A549 (cell line): Measurements from ENCODE around the gene WNT5B. TPM values are rescaled to one million over a fixed set of nuclear protein-coding genes. Genes with fewer than 3 reads are reported as not detected.

ENCODE experiments used
- ATAC-seq, 2 experiments: fragments of 200-7000 bp in 1 of 2; fragments of >200 bp in 1 of 2; cut with Nextera tagmentation in 1 of 2; cut with Tn5 transposase in 1 of 2; 3 replicates each; pipeline versions ENCODE4 v1.8.0 to v1.9.1; 2018 to 2020; ENCODE audit warnings: mild to moderate bottlenecking in 1 of 2, moderate library complexity in 1 of 2
- CTCF ChIA-PET: fragments of 300-600 bp; sonication (Branson Sonifier 250); formaldehyde crosslinking; extraction: SDS; loops from one replicate; lab custom pipeline; 2021; ENCODE audit warnings: antibody characterized with exemption, inconsistent platforms; lab: Yijun Ruan, JAX
- POLR2A ChIA-PET: fragments of 350-600 bp; formaldehyde crosslinking; extraction: SDS; loops from one replicate; lab custom pipeline; 2021; ENCODE audit warnings: antibody characterized with exemption, inconsistent platforms; lab: Yijun Ruan, JAX
- DNase-seq, 2 experiments: peaks; one replicate each; pipeline versions ENCODE4 v3.0.0 to v3.0.0-alpha.2; 2011 to 2016; ENCODE audit warnings: low read depth in 1 of 2, low spot score in 1 of 2
- FAIRE-seq: peaks from 2 replicates; lab custom pipeline; 2011; peaks lifted over from hg19 to GRCh38; lab: Jason Lieb, UNC
- H3K27ac ChIP-seq, 2 experiments: fragments of >200 bp; sonication (Bioruptor Twin); formaldehyde crosslinking; 3 replicates each; pipeline ENCODE4 v1.5.1; 2016 to 2017
- H3K4me1 ChIP-seq: fragments of >200 bp; sonication (Bioruptor Twin); formaldehyde crosslinking; 3 replicates; pipeline ENCODE4 v1.6.1; 2016
- H3K4me2 ChIP-seq: fragments of >200 bp; sonication (Bioruptor Twin); formaldehyde crosslinking; 3 replicates; pipeline ENCODE4 v1.6.1; 2016
- H3K4me3 ChIP-seq: fragments of >200 bp; sonication (Bioruptor Twin); formaldehyde crosslinking; 3 replicates; pipeline ENCODE4 v1.5.1; 2016
- H3K9me3 ChIP-seq: fragments of >200 bp; sonication (Bioruptor Twin); formaldehyde crosslinking; 3 replicates; pipeline ENCODE4 v1.6.1; 2016
- ATOH8 ChIP-seq: fragments of 250-450 bp; sonication (Bioruptor Pico); IDR thresholded peaks from 2 replicates; pipeline ENCODE4 v1.5.0; 2020; ENCODE audit warnings: low read depth, mild to moderate bottlenecking, moderate library complexity
- BHLHE40 ChIP-seq: IDR thresholded peaks from 2 replicates; pipeline ENCODE4 v1.6.1; 2012; ENCODE audit warnings: low read depth, low read length, inconsistent platforms
- CBX2 ChIP-seq: fragments of 200-600 bp; sonication (generic); IDR thresholded peaks from 2 replicates; pipeline ENCODE4 v1.6.1; 2016; ENCODE audit warnings: low read depth, mild to moderate bottlenecking, borderline replicate concordance
- CHD4 ChIP-seq: fragments of 200-600 bp; sonication (generic); IDR thresholded peaks from 2 replicates; pipeline ENCODE4 v1.6.1; 2016; ENCODE audit warnings: antibody characterized with exemption, mild to moderate bottlenecking, borderline replicate concordance
- EHF ChIP-seq: fragments of 250-450 bp; sonication (Bioruptor Pico); IDR thresholded peaks from 2 replicates; pipeline ENCODE4 v1.5.0; 2020; ENCODE audit warnings: mild to moderate bottlenecking
- EHMT2 ChIP-seq: fragments of 200-600 bp; sonication (generic); IDR thresholded peaks from 2 replicates; pipeline ENCODE4 v1.6.1; 2016; ENCODE audit warnings: antibody characterized with exemption, low read depth, mild to moderate bottlenecking, moderate library complexity
- EP300 ChIP-seq, 2 experiments: fragments of >200 bp; sonication (Bioruptor Twin); formaldehyde crosslinking; IDR thresholded peaks; 2 replicates in 1 of 2; 3 replicates in 1 of 2; pipeline ENCODE4 v1.6.1; 2016 to 2017
- FOSB ChIP-seq: fragments of 250-450 bp; sonication (Bioruptor Pico); IDR thresholded peaks from 2 replicates; pipeline ENCODE4 v1.5.0; 2020; ENCODE audit warnings: mild to moderate bottlenecking, moderate library complexity
- GATA3 ChIP-seq: IDR thresholded peaks from 2 replicates; pipeline ENCODE4 v1.6.1; 2012; ENCODE audit warnings: borderline replicate concordance
- HDAC2 ChIP-seq: fragments of 200-600 bp; sonication (generic); IDR thresholded peaks from 2 replicates; pipeline ENCODE4 v1.6.1; 2016
- HES2 ChIP-seq: fragments of >200 bp; sonication (Bioruptor Twin); formaldehyde crosslinking; IDR thresholded peaks from 2 replicates; pipeline ENCODE4 v1.6.1; 2016
- HMGXB4 ChIP-seq: fragments of 250-450 bp; sonication (Bioruptor Pico); IDR thresholded peaks from 2 replicates; pipeline ENCODE4 v1.5.0; 2021; ENCODE audit warnings: mild to moderate bottlenecking, moderate library complexity, borderline replicate concordance
- HOXA7 ChIP-seq: fragments of 250-450 bp; sonication (Bioruptor Pico); IDR thresholded peaks from 2 replicates; pipeline ENCODE4 v1.5.0; 2020; ENCODE audit warnings: mild to moderate bottlenecking, moderate library complexity
- KDM5A ChIP-seq: fragments of 200-600 bp; sonication (generic); IDR thresholded peaks from 2 replicates; pipeline ENCODE4 v1.6.1; 2016; ENCODE audit warnings: antibody characterized with exemption, mild to moderate bottlenecking
- MAX ChIP-seq: IDR thresholded peaks from 2 replicates; pipeline ENCODE4 v1.6.1; 2012
- MAZ ChIP-seq: fragments of 150-350 bp; IDR thresholded peaks from 2 replicates; pipeline ENCODE4 v1.6.1; 2014; ENCODE audit warnings: antibody characterized with exemption, low read depth, low read length, borderline replicate concordance
- MYC ChIP-seq: IDR thresholded peaks from 2 replicates; pipeline ENCODE4 v1.6.1; 2012; ENCODE audit warnings: mild to moderate bottlenecking, inconsistent platforms, low read length, improper control_type of control experiment, borderline replicate concordance
- NFE2L2 ChIP-seq: fragments of 150-350 bp; conservative IDR thresholded peaks from 2 replicates; pipeline ENCODE4 v1.6.1; 2014; ENCODE audit warnings: low read length
- PBX3 ChIP-seq: IDR thresholded peaks from 2 replicates; pipeline ENCODE4 v1.6.1; 2012
- PHF8 ChIP-seq: fragments of 200-600 bp; sonication (generic); IDR thresholded peaks from 2 replicates; pipeline ENCODE4 v1.6.1; 2016; ENCODE audit warnings: low read depth, mild to moderate bottlenecking, antibody characterized with exemption, moderate library complexity, borderline replicate concordance
- RARB ChIP-seq: fragments of 250-450 bp; sonication (Bioruptor Pico); IDR thresholded peaks from 2 replicates; pipeline ENCODE4 v1.8.0; 2021; ENCODE audit warnings: mild to moderate bottlenecking, moderate library complexity
- RFX5 ChIP-seq: fragments of 450-650 bp; IDR thresholded peaks from 2 replicates; pipeline ENCODE4 v1.7.1; 2014; ENCODE audit warnings: antibody characterized with exemption, mild to moderate bottlenecking, moderate library complexity
- RNF2 ChIP-seq: fragments of 200-600 bp; sonication (generic); IDR thresholded peaks from 2 replicates; pipeline ENCODE4 v1.6.1; 2016; ENCODE audit warnings: low read depth, mild to moderate bottlenecking, antibody characterized with exemption, moderate library complexity, borderline replicate concordance
- SMC3 ChIP-seq: fragments of >200 bp; sonication (Bioruptor Twin); formaldehyde crosslinking; IDR thresholded peaks from 3 replicates; pipeline ENCODE4 v1.6.1; 2018; ENCODE audit warnings: inconsistent platforms
- SREBF2 ChIP-seq: fragments of 450-650 bp; IDR thresholded peaks from 2 replicates; pipeline ENCODE4 v1.6.1; 2014; ENCODE audit warnings: mild to moderate bottlenecking, moderate library complexity
- TP53 ChIP-seq: fragments of 250-450 bp; sonication (Bioruptor Pico); IDR thresholded peaks from 2 replicates; pipeline ENCODE4 v1.5.0; 2021; ENCODE audit warnings: mild to moderate bottlenecking, moderate library complexity
- USF2 ChIP-seq: fragments of 450-650 bp; IDR thresholded peaks from 2 replicates; pipeline ENCODE4 v1.6.1; 2014; ENCODE audit warnings: antibody characterized with exemption
- ZNF302 ChIP-seq: fragments of 250-450 bp; sonication (Bioruptor Pico); IDR thresholded peaks from 2 replicates; pipeline ENCODE4 v1.9.0; 2021; ENCODE audit warnings: inconsistent platforms, mild to moderate bottlenecking, moderate library complexity
- WGBS: methylation state at CpG from one replicate; pipeline ENCODE4 v1.1.6; 2017; ENCODE audit errors: missing lambda C conversion rate; 5-methylcytosine and 5-hydroxymethylcytosine counted together
- polyA plus RNA-seq, 4 experiments: library from polyadenylated mRNA; depleted of rRNA in 3 of 4; stranded (reverse); fragments of >200 nt; fragmentation: RNase III in 1 of 4; extraction: RNeasy Plus Mini Kit Qiagen cat#74134 plus additional on column Dnase treatment in 1 of 4; gene quantifications; 2 replicates in 3 of 4; 3 replicates in 1 of 4; pipeline ENCODE4 v1.2.3, GENCODE V29; 2011 to 2017

WNT5B gene
- polyA plus RNA-seq, 2 of the 4 experiments (the other 2 are of a cell fraction): 1.3 to 1.6 TPM

- Histone ChIP-seq H3K4me3 (no peak overlapping the region), H3K4me2 (no peak overlapping the region), H3K27ac (no peak overlapping the region), H3K9me3 (no peaks in the 10 kb centered on the region), H3K4me1 (peaks cover 30% of the 10 kb centered on the region)
- DNase-seq (no peak), FAIRE-seq (no peak), ATAC-seq (no peak)
- 68% methylated on average over 5 of the region's 5 CpGs for WGBS
- TF ChIP-seq MAZ (no peak), KDM5A (no peak), ZNF302 (CRISPR knock-in tag) (no peak), RARB (no peak), RNF2 (no peak), CHD4 (no peak), HES2 (no peak), HDAC2 (no peak), SMC3 (no peak), MAX (no peak)
- ChIA-PET CTCF (interaction anchor here (0.6 to 6.1 kb wide), 8 partner anchors 11 to 688 kb away, joined by 3 to 73 read pairs (median 3); partner anchors contain the start of gene RAD52), POLR2A (interaction anchor here (1.9 kb wide), 1 partner anchor 470 kb away, joined by 4 read pairs; no protein-coding TSS in a partner anchor)
These were observed 41.0 kb upstream of the WNT5B start for GRCh38 chr12:1587927-1588574.

GRCh38 chr12:1588575-1588947 lies 40.5 kb upstream of the WNT5B start:
- H3K4me2 ChIP-seq: no peak overlapping the region
- TF ChIP-seq MYC: no peak
- no peak for TF ChIP-seq PBX3
- TF ChIP-seq SREBF2: no peak
- no peak for TF ChIP-seq CHD4
- no peak for TF ChIP-seq RFX5
- no peak for TF ChIP-seq CBX2
- TF ChIP-seq HOXA7: no peak
- no peak for TF ChIP-seq PHF8
- TF ChIP-seq ATOH8 (CRISPR knock-in tag): no peak
- no peak for TF ChIP-seq NFE2L2
- no peak for TF ChIP-seq BHLHE40
- TF ChIP-seq FOSB (CRISPR knock-in tag): no peak
- no peak for TF ChIP-seq GATA3
- no peak for TF ChIP-seq TP53
- no peak for TF ChIP-seq EP300 (IDR thresholded peaks at IDR 0.05)
- TF ChIP-seq SMC3: no peak
- no peak for TF ChIP-seq HMGXB4 (CRISPR knock-in tag)
- no peak for TF ChIP-seq USF2
- no peak for TF ChIP-seq EHMT2
- TF ChIP-seq EHF (CRISPR knock-in tag): no peak
- peaks cover 31% of the 10 kb centered on the region for H3K4me1 ChIP-seq
- CTCF ChIA-PET: interaction anchor here (0.7 to 6.1 kb wide), 7 partner anchors 10 to 639 kb away, joined by 3 to 73 read pairs (median 3); partner anchors contain the start of gene RAD52
- no peak for DNase-seq
- FAIRE-seq: no peak
- POLR2A ChIA-PET: interaction anchor here (0.5 to 1.9 kb wide), 2 partner anchors 62 to 470 kb away, joined by 3 to 4 read pairs; no protein-coding TSS in a partner anchor
- no peak overlapping the region for H3K27ac ChIP-seq
- H3K9me3 ChIP-seq: no peaks in the 10 kb centered on the region
- 76% methylated on average over 3 of the region's 3 CpGs for WGBS
- H3K4me3 ChIP-seq: no peak overlapping the region
- no peak for ATAC-seq
